OCI-LY7 (cell line): Measurements from ENCODE around the gene CFAP119.

ENCODE experiments used
- EZH2phosphoT487 ChIP-seq: fragments of 200-600 bp; sonication (generic); IDR thresholded peaks from 2 replicates; pipeline ENCODE4 v1.6.1; 2018; ENCODE audit warnings: low read depth, borderline replicate concordance, mild to moderate bottlenecking, mixed run types, antibody characterized with exemption, low read length, moderate library complexity, mixed read lengths
- TF ChIP-seq, protein P1 (sequence below): fragments of 200-600 bp; sonication (generic); conservative IDR thresholded peaks from 2 replicates; pipeline ENCODE4 v1.5.1; 2014; ENCODE audit warnings: mild to moderate bottlenecking, antibody characterized with exemption, low read length, moderate library complexity, mixed read lengths

DNA sequence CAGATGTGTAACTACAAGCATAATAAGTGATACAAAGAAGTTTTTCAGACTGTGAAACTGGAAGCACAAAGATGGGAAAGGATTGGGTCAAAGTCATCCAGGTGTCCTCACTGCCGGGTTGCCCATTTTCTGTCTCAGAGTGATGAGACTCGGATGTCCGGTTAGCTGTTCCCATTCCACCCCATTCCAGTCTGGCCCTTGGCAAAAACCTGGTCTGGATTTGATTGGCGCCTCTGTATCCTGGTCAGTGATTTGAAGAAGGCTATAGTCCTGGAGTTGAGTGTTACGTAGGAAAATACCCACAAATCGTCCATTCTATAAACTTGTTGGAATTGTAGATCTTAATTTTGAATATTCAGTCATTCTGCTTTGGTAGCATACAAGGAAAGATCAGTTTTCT is 33.5 kb downstream of the CFAP119 start:
- TF ChIP-seq, protein P1, sequence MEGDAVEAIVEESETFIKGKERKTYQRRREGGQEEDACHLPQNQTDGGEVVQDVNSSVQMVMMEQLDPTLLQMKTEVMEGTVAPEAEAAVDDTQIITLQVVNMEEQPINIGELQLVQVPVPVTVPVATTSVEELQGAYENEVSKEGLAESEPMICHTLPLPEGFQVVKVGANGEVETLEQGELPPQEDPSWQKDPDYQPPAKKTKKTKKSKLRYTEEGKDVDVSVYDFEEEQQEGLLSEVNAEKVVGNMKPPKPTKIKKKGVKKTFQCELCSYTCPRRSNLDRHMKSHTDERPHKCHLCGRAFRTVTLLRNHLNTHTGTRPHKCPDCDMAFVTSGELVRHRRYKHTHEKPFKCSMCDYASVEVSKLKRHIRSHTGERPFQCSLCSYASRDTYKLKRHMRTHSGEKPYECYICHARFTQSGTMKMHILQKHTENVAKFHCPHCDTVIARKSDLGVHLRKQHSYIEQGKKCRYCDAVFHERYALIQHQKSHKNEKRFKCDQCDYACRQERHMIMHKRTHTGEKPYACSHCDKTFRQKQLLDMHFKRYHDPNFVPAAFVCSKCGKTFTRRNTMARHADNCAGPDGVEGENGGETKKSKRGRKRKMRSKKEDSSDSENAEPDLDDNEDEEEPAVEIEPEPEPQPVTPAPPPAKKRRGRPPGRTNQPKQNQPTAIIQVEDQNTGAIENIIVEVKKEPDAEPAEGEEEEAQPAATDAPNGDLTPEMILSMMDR, result no peak
- no peak for TF ChIP-seq EZH2phosphoT487
